Measurements from ENCODE around the gene GRIK2. TPM values are rescaled to one million over a fixed set of nuclear protein-coding genes. Genes with fewer than 3 reads are reported as not detected.

GRIK2 gene
- total RNA-seq, 2 experiments from 2014 or later, result not detected

- intact Hi-C loops (cut with micrococcal nuclease), result no loop called here
- H3K4me1 Mint-ChIP-seq (ENCODE audit: low read depth), result no peaks in the 10 kb centered on the region
- TF ChIP-seq CTCF (IDR thresholded peaks at IDR 0.05), result no peak
- H3K27ac Mint-ChIP-seq, result no peak overlapping the region
- no peaks in the 10 kb centered on the region for H3K27me3 Mint-ChIP-seq
- DNase-seq, result no peak
- no peaks in the 10 kb centered on the region for H3K9me3 Mint-ChIP-seq
- no peak overlapping the region for H3K4me3 Mint-ChIP-seq
- CTCF ChIA-PET, result no interaction called here
- POLR2A ChIA-PET, result no interaction called here
- no peaks in the 10 kb centered on the region for H3K36me3 Mint-ChIP-seq (ENCODE audit: low read depth)
- no peak for ATAC-seq
Observed at GRCh38 chr6:101703311-101703710, 309.8 kb downstream of the GRIK2 start.

GRCh38 chr6:101705866-101706265, 312.4 kb downstream of the GRIK2 start:
- Mint-ChIP-seq H3K27ac (no peak overlapping the region), H3K9me3 (no peaks in the 10 kb centered on the region), H3K36me3 (ENCODE audit: low read depth) (no peaks in the 10 kb centered on the region), H3K27me3 (no peaks in the 10 kb centered on the region), H3K4me1 (ENCODE audit: low read depth) (no peaks in the 10 kb centered on the region), H3K4me3 (no peak overlapping the region)
- TF ChIP-seq CTCF (IDR thresholded peaks at IDR 0.05), result no peak
- CTCF ChIA-PET, result no interaction called here
- no peak for ATAC-seq
- no peak for DNase-seq
- POLR2A ChIA-PET, result no interaction called here
- intact Hi-C loops (cut with micrococcal nuclease), result no loop called here

DNA sequence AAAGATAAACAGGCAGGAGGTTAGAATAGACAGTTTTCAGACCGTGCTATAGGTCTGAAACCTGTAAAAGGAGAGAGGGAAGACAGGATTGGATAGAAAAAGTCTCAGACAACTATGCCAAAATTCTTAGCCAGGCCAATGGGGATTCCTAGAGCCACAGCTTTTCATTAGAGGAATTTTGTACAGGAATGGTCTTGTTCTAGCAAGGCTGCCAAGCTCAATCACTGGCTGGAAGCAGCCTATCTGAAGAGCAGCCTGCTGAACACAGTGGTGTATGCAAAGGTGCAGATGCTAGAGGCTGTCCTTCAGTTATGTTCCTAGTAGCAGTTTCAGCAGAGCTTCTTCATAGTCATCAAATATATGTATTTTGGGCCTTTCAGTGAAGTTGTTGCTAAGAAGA, 313.1 kb downstream of the GRIK2 start:
- H3K27me3 Mint-ChIP-seq, result no peaks in the 10 kb centered on the region
- TF ChIP-seq CTCF (IDR thresholded peaks at IDR 0.05), result no peak
- H3K4me1 Mint-ChIP-seq (ENCODE audit: low read depth), result no peaks in the 10 kb centered on the region
- no peak overlapping the region for H3K27ac Mint-ChIP-seq
- POLR2A ChIA-PET, result no interaction called here
- CTCF ChIA-PET, result no interaction called here
- ATAC-seq (no peak), DNase-seq (no peak)
- no peaks in the 10 kb centered on the region for H3K36me3 Mint-ChIP-seq (ENCODE audit: low read depth)
- H3K4me3 Mint-ChIP-seq, result no peak overlapping the region
- intact Hi-C loops (cut with micrococcal nuclease), result no loop called here
- no peaks in the 10 kb centered on the region for H3K9me3 Mint-ChIP-seq

DNA sequence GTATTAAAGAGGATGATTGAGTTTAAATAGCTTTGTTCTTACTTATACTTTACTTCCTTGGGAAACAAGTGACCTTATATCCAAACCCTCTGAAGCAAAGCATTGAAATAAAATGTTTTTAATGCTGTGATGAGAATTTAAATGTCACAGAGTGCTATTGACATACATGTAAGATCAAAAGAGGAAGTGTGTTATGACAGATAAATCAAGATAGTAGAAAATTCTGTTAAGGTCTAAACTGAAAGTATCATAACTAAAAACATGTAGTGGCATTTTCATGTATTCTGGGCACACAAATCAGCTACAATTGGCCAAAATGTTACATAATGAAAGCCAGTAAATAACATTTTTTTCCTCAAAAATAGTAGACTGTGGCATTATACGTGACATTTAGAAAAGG, 318.0 kb downstream of the GRIK2 start:
- ATAC-seq (no peak), DNase-seq (no peak)
- CTCF ChIA-PET, result no interaction called here
- Mint-ChIP-seq H3K27me3 (no peaks in the 10 kb centered on the region), H3K36me3 (ENCODE audit: low read depth) (no peaks in the 10 kb centered on the region), H3K9me3 (no peaks in the 10 kb centered on the region), H3K4me3 (no peak overlapping the region), H3K4me1 (ENCODE audit: low read depth) (no peaks in the 10 kb centered on the region), H3K27ac (no peak overlapping the region)
- POLR2A ChIA-PET, result no interaction called here
- no peak for TF ChIP-seq CTCF (IDR thresholded peaks at IDR 0.05)
- intact Hi-C loops (cut with micrococcal nuclease), result no loop called here

GRCh38 chr6:101716387-101716786, 322.9 kb downstream of the GRIK2 start:
- Mint-ChIP-seq H3K36me3 (ENCODE audit: low read depth) (no peaks in the 10 kb centered on the region), H3K9me3 (no peaks in the 10 kb centered on the region), H3K27me3 (no peaks in the 10 kb centered on the region), H3K4me3 (no peak overlapping the region), H3K27ac (no peak overlapping the region), H3K4me1 (ENCODE audit: low read depth) (no peaks in the 10 kb centered on the region)
- intact Hi-C loops (cut with micrococcal nuclease), result no loop called here
- ATAC-seq (no peak), DNase-seq (no peak)
- ChIA-PET CTCF (no interaction called here), POLR2A (no interaction called here)
- TF ChIP-seq CTCF (IDR thresholded peaks at IDR 0.05), result no peak
